ENCODE measurements around the gene PPP6R2. TPM values are rescaled to one million over a fixed set of nuclear protein-coding genes. Genes with fewer than 3 reads are reported as not detected.
A peak's percentile ranks its signal among the peaks of the same experiment; 100 is the strongest.

The PPP6R2 gene
- polyA plus RNA-seq, 2 of the 4 experiments (the other 2 are of a cell fraction) = 9.6 to 14.7 TPM

DNA sequence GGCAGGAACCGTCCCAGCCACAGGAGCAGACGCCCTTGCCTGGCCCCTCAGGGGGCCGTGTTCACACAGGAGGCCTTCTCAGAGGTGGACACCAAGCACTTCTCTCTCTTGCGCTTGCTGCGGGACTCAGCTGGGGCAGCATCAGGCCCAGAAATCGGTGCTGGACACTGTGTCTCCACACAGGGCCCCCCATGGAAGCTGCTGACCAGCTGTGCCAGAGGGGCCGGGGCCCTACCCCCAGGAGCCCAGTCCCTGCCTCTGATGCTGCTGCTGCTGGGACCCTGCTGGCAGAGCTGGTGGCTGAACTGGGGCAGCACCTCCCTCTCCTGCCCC, 39.6 kb upstream of the PPP6R2 start (continued):
- TF ChIP-seq NFE2L2 (conservative IDR thresholded peaks at IDR 0.05; ENCODE audit: low read length) = no peak

DNA sequence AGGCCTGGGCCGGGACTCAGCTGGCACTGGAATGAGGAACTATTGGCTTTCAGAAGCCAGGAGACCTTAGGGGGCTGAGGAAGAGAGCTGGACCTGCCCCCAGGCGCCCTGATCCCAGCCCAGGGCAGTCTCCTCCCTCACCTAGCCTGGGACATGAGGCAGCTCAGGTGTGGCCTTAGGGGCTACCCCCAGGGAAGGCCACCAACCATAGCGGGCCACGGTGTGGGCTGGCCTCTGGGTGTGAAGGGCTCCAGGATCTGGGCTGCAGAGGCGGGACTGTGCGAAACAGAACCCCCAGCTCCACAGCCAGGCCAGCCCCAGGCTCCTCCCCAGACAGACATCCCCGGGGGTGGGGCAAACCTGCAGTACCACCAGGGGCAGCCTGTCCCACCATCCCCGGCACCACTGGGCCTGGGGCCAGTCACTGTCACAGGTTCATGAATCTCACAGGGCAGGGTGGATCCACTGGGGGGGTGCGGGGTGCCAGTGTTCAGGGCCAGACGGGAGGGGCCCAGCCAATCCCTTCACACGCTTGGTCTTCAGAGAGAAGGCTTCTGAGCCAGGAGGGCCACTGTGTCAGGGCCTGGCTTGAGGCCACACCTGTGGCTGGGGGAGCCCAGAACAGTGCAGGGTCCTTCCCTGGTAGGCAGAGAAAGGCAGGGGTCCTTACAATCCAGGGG, 39.1 kb upstream of the PPP6R2 start:
- peak; percentile 5 to 49; a peak in 3 of 6 replicates for ATAC-seq

GRCh38 chr22:50304528-50305392, 38.4 kb upstream of the PPP6R2 start:
- DNase-seq (ENCODE audit: low read depth in 1 of 2, low spot score in 1 of 2) (peak in 1 of 2 experiments; percentile 45), ATAC-seq (peak in 1 of 2 experiments; percentile 10; a peak in 3 of 6 replicates), FAIRE-seq (no peak)
- ChIA-PET POLR2A (interaction anchor here (2.1 to 2.3 kb wide), 2 partner anchors 11 to 22 kb away, joined by 7 to 11 read pairs; no protein-coding TSS in a partner anchor), CTCF (interaction anchor here (1.1 to 5.7 kb wide), 7 partner anchors 10 to 62 kb away, joined by 3 to 57 read pairs (median 7); partner anchors contain the start of gene DENND6B)
- H3K9me3 ChIP-seq = no peaks in the 10 kb centered on the region
- peaks cover 71% of the 10 kb centered on the region for H3K4me1 ChIP-seq
- WGBS (ENCODE audit: missing lambda C conversion rate) = 4% methylated on average over 7 of the region's 22 CpGs
- peak overlapping the region; percentile 100 for H3K4me3 ChIP-seq
- TF ChIP-seq HOXB13 (CRISPR knock-in tag; IDR thresholded peaks at IDR 0.05; ENCODE audit: low read depth) = 0 out of 2 replicates have a peak, but pooled peaks have one; percentile 31
- TF ChIP-seq, protein P1, sequence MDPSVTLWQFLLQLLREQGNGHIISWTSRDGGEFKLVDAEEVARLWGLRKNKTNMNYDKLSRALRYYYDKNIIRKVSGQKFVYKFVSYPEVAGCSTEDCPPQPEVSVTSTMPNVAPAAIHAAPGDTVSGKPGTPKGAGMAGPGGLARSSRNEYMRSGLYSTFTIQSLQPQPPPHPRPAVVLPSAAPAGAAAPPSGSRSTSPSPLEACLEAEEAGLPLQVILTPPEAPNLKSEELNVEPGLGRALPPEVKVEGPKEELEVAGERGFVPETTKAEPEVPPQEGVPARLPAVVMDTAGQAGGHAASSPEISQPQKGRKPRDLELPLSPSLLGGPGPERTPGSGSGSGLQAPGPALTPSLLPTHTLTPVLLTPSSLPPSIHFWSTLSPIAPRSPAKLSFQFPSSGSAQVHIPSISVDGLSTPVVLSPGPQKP (IDR thresholded peaks at IDR 0.05; ENCODE audit: low read depth, low read length) = no peak
- TF ChIP-seq HEYL (CRISPR knock-in tag; IDR thresholded peaks at IDR 0.05) = no peak
- no peak for TF ChIP-seq EHMT2 (IDR thresholded peaks at IDR 0.05; ENCODE audit: low read depth)
- TF ChIP-seq MAX (IDR thresholded peaks at IDR 0.05) = peak; percentile 57
- H3K27ac ChIP-seq = peak overlapping the region; percentile 98 to 100
- peak overlapping the region; percentile 96 for H3K4me2 ChIP-seq

More for the DNA sequence above, 39.1 kb upstream of the PPP6R2 start:
- POLR2A ChIA-PET = interaction anchor here (2.3 kb wide), 1 partner anchor 10 kb away, joined by 11 read pairs; no protein-coding TSS in a partner anchor
- DNase-seq (ENCODE audit: low read depth in 1 of 2, low spot score in 1 of 2) (peak in 1 of 2 experiments; percentile 58), FAIRE-seq (no peak)
- 20% methylated on average over 1 of the region's 11 CpGs for WGBS (ENCODE audit: missing lambda C conversion rate)
- Histone ChIP-seq H3K4me3 (peak overlapping the region; percentile 100), H3K27ac (peak overlapping the region; percentile 98 to 100), H3K4me2 (peak overlapping the region; percentile 96), H3K9me3 (no peaks in the 10 kb centered on the region), H3K4me1 (peaks cover 75% of the 10 kb centered on the region)
- no peak for TF ChIP-seq JUN (IDR thresholded peaks at IDR 0.05)
- no peak for TF ChIP-seq FOSL2 (IDR thresholded peaks at IDR 0.05)
- TF ChIP-seq FOSL2 (CRISPR knock-in tag; IDR thresholded peaks at IDR 0.05) = 0 out of 2 replicates have a peak, but pooled peaks have one; percentile 6
- TF ChIP-seq HOXB13 (CRISPR knock-in tag; IDR thresholded peaks at IDR 0.05; ENCODE audit: low read depth) = no peak
- no peak for TF ChIP-seq NPAS2 (CRISPR knock-in tag; IDR thresholded peaks at IDR 0.05; ENCODE audit: borderline replicate concordance)
- TF ChIP-seq HMGXB4 (CRISPR knock-in tag; IDR thresholded peaks at IDR 0.05; ENCODE audit: borderline replicate concordance) = no peak
- CTCF ChIA-PET = interaction anchor here (0.7 to 5.7 kb wide), 8 partner anchors 10 to 61 kb away, joined by 3 to 57 read pairs (median 5); partner anchors contain the start of gene DENND6B

- ChIA-PET CTCF (interaction anchor here (1.1 to 5.7 kb wide), 9 partner anchors 8 to 202 kb away, joined by 3 to 57 read pairs (median 5); partner anchors contain the start of genes DENND6B and LMF2), POLR2A (interaction anchor here (1.4 to 2.3 kb wide), 3 partner anchors 9 to 23 kb away, joined by 3 to 11 read pairs (median 7); no protein-coding TSS in a partner anchor)
- H3K9me3 ChIP-seq = no peaks in the 10 kb centered on the region
- FAIRE-seq = no peak
- 0 out of 2 replicates have a peak, but pooled peaks have one; percentile 35 for TF ChIP-seq KDM1A (IDR thresholded peaks at IDR 0.05; ENCODE audit: low read depth)
- TF ChIP-seq KDM5A (IDR thresholded peaks at IDR 0.05) = no peak
- peak overlapping the region; percentile 100 for H3K4me3 ChIP-seq
- WGBS (ENCODE audit: missing lambda C conversion rate) = 100% methylated on average over 1 of the region's 14 CpGs
- H3K4me2 ChIP-seq = peak overlapping the region; percentile 96
- peak overlapping the region; percentile 98 to 100 for H3K27ac ChIP-seq
- peak; percentile 15 to 39; a peak in 4 of 6 replicates for ATAC-seq
- H3K4me1 ChIP-seq = peaks cover 64% of the 10 kb centered on the region
- no peak for DNase-seq (ENCODE audit: low read depth in 1 of 2, low spot score in 1 of 2)
Measured at GRCh38 chr22:50305393-50305922, 37.7 kb upstream of the PPP6R2 start.

Data from A549 (cell line).